Skin of body (tissue), 2 donors: ENCODE data around the gene GRM7. TPM values are rescaled to one million over a fixed set of nuclear protein-coding genes. Genes with fewer than 3 reads are reported as not detected.

Experiments used
- DNase-seq: peaks from one replicate; lab custom pipeline; 2025; lab: John Stamatoyannopoulos, UW
- total RNA-seq: library from RNA; depleted of rRNA; stranded (reverse); fragments of >200 nt; gene quantifications from one replicate; pipeline ENCODE4 v1.2.3, GENCODE V29; 2014

Gene GRM7
- total RNA-seq, 1 donor from 2014 or later: 0.39 TPM

GRCh38 chr3:7238565-7239295 is 377.8 kb downstream of the GRM7 start:
- no peak for DNase-seq

GRCh38 chr3:7241584-7242302 is 380.8 kb downstream of the GRM7 start:
- no peak for DNase-seq

- no peak for DNase-seq
Observed at GRCh38 chr3:7242303-7242635, 381.4 kb downstream of the GRM7 start.

- no peak for DNase-seq
Observed at GRCh38 chr3:7249493-7250076, 388.7 kb downstream of the GRM7 start.

GRCh38 chr3:7254251-7254650 is 393.3 kb downstream of the GRM7 start:
- no peak for DNase-seq

- DNase-seq: no peak
Observed at GRCh38 chr3:7260975-7261374, 400.1 kb downstream of the GRM7 start.

- no peak for DNase-seq
Observed at GRCh38 chr3:7263347-7264195, 402.7 kb downstream of the GRM7 start.

- DNase-seq: no peak
Observed at GRCh38 chr3:7264196-7264526, 403.2 kb downstream of the GRM7 start.

- no peak for DNase-seq
Observed at GRCh38 chr3:7265736-7266135, 404.8 kb downstream of the GRM7 start.

GRCh38 chr3:7266551-7266950 is 405.6 kb downstream of the GRM7 start:
- no peak for DNase-seq

- DNase-seq: no peak
Observed at GRCh38 chr3:7270731-7271130, 409.8 kb downstream of the GRM7 start.

- no peak for DNase-seq
Observed at GRCh38 chr3:7271631-7272030, 410.7 kb downstream of the GRM7 start.

- no peak for DNase-seq
Observed at GRCh38 chr3:7272203-7272602, 411.3 kb downstream of the GRM7 start.

- no peak for DNase-seq
Observed at GRCh38 chr3:7275396-7275795, 414.5 kb downstream of the GRM7 start.

- DNase-seq: no peak
Observed at GRCh38 chr3:7280318-7280717, 419.4 kb downstream of the GRM7 start.

- DNase-seq: no peak
Observed at GRCh38 chr3:7282988-7283387, 422.1 kb downstream of the GRM7 start.

GRCh38 chr3:7285505-7285904 is 424.6 kb downstream of the GRM7 start:
- no peak for DNase-seq

GRCh38 chr3:7288133-7288532 is 427.2 kb downstream of the GRM7 start:
- DNase-seq: no peak

- DNase-seq: no peak
Observed at GRCh38 chr3:7289121-7289520, 428.2 kb downstream of the GRM7 start.

- no peak for DNase-seq
Observed at GRCh38 chr3:7290077-7290825, 429.3 kb downstream of the GRM7 start.

- no peak for DNase-seq
Observed at GRCh38 chr3:7292362-7292761, 431.4 kb downstream of the GRM7 start.
